Naive thymus-derived CD4-positive, alpha-beta T cell (primary cell): ENCODE results near the gene PNMA8C. TPM values are rescaled to one million over a fixed set of nuclear protein-coding genes. Genes with fewer than 3 reads are reported as not detected.
"Not testable (repeated sequence)": the region's sequence is repeated elsewhere in the genome, so short reads cannot be mapped to it uniquely, and the experiment has no call there.

ENCODE experiments used
- ATAC-seq: fragments of 150-1000 bp; cut with Tn5 transposase; 2 replicates; pipeline ENCODE4 v1.10.0; 2021; ENCODE audit warnings: mild to moderate bottlenecking, moderate library complexity
- CTCF ChIA-PET: fragments of 350-600 bp; sonication (Branson Sonifier 250); formaldehyde crosslinking; loops from one replicate; lab custom pipeline; 2021; ENCODE audit warnings: antibody characterized with exemption; lab: Charles Lee
- POLR2A ChIA-PET: fragments of 350-600 bp; sonication (Branson Sonifier 250); formaldehyde crosslinking; loops from one replicate; lab custom pipeline; 2021; ENCODE audit warnings: antibody characterized with exemption, inconsistent platforms; lab: Charles Lee
- DNase-seq, 9 donors: peaks; one replicate each; pipeline versions ENCODE4 v3.0.0 to v3.0.0-alpha.2; 2020 to 2022; ENCODE audit warnings: mixed read lengths in 1 of 9
- H3K27ac ChIP-seq: one replicate; pipeline ENCODE4 v1.7.0; 2013; ENCODE audit warnings: mild to moderate bottlenecking, low read depth, low read length, moderate library complexity
- H3K27me3 ChIP-seq, 2 donors: one replicate each; pipeline ENCODE4 v1.7.0; 2013; ENCODE audit warnings: low read length in 2 of 2, mild to moderate bottlenecking in 2 of 2, moderate library complexity in 2 of 2; ENCODE audit not compliant: control insufficient read depth in 2 of 2, insufficient read depth in 2 of 2
- H3K36me3 ChIP-seq, 3 experiments: 1 replicate in 2 of 3; 2 replicates in 1 of 3; pipeline ENCODE4 v1.7.0; 2013; ENCODE audit warnings: low read length in 3 of 3, mild to moderate bottlenecking in 3 of 3, moderate library complexity in 1 of 3; ENCODE audit not compliant: insufficient read depth in 3 of 3, control insufficient read depth in 2 of 3
- H3K4me1 ChIP-seq, 2 donors: one replicate each; pipeline ENCODE4 v1.7.0; 2013; ENCODE audit warnings: low read length in 2 of 2, mild to moderate bottlenecking in 2 of 2, moderate library complexity in 1 of 2; ENCODE audit not compliant: control insufficient read depth in 2 of 2, insufficient read depth in 2 of 2
- H3K4me3 ChIP-seq: 2 replicates; pipeline ENCODE4 v1.7.0; 2013; ENCODE audit warnings: mild to moderate bottlenecking, low read length
- H3K9me3 ChIP-seq, 3 experiments: 1 replicate in 2 of 3; 2 replicates in 1 of 3; pipeline ENCODE4 v1.7.0; 2013; ENCODE audit warnings: low read length in 3 of 3; ENCODE audit not compliant: control insufficient read depth in 2 of 3
- H3K27ac Mint-ChIP-seq, 9 donors: one replicate each; pipeline ENCODE4 v1.8.0; 2020 to 2022; ENCODE audit warnings: mixed read lengths in 9 of 9, mild to moderate bottlenecking in 8 of 9, moderate library complexity in 5 of 9, inconsistent platforms in 2 of 9
- H3K27me3 Mint-ChIP-seq, 5 donors: one replicate each; pipeline ENCODE4 v1.8.0; 2021 to 2022; ENCODE audit warnings: mixed read lengths in 5 of 5, mild to moderate bottlenecking in 1 of 5
- H3K36me3 Mint-ChIP-seq, 5 donors: one replicate each; pipeline ENCODE4 v1.8.0; 2020 to 2022; ENCODE audit warnings: mixed read lengths in 5 of 5, mild to moderate bottlenecking in 3 of 5, inconsistent platforms in 1 of 5
- H3K4me1 Mint-ChIP-seq, 7 donors: one replicate each; pipeline ENCODE4 v1.8.0; 2020 to 2022; ENCODE audit warnings: mixed read lengths in 7 of 7, mild to moderate bottlenecking in 3 of 7, inconsistent platforms in 1 of 7
- H3K4me3 Mint-ChIP-seq, 10 donors: one replicate each; pipeline ENCODE4 v1.8.0; 2020 to 2022; ENCODE audit warnings: mild to moderate bottlenecking in 10 of 10, mixed read lengths in 10 of 10, moderate library complexity in 6 of 10, inconsistent platforms in 2 of 10
- H3K9me3 Mint-ChIP-seq, 11 donors: one replicate each; pipeline ENCODE4 v1.8.0; 2020 to 2022; ENCODE audit warnings: mixed read lengths in 11 of 11, mild to moderate bottlenecking in 4 of 11, inconsistent platforms in 1 of 11, moderate library complexity in 1 of 11
- intact Hi-C, 2 donors: fragments of 100-400 bp; cut with micrococcal nuclease; formaldehyde crosslinking; loops; one replicate each; pipeline ENCODE4 v1.15.1; 2023
- polyA plus RNA-seq, 2 donors: library from polyadenylated mRNA; unstranded; fragments of 300-500 nt; fragmentation: Illumina TruSeq; gene quantifications; one replicate each; pipeline ENCODE4 v1.2.3, GENCODE V29; 2021
- total RNA-seq, 6 experiments: library from RNA in 5 of 6; stranded (reverse) in 5 of 6; gene quantifications; 1 replicate in 5 of 6; 2 replicates in 1 of 6; pipeline ENCODE4 v1.2.3 and lab custom pipeline; 2021 to 2026

Gene PNMA8C
- total and polyA plus RNA-seq, 7 experiments from 2014 or later: not detected

- H3K4me1 Mint-ChIP-seq, ATAC-seq, H3K4me3 ChIP-seq, POLR2A ChIA-PET, H3K36me3 Mint-ChIP-seq, CTCF ChIA-PET, intact Hi-C loops, H3K9me3 Mint-ChIP-seq, H3K4me1 ChIP-seq, H3K4me3 Mint-ChIP-seq, H3K27ac Mint-ChIP-seq, H3K27ac ChIP-seq, H3K27me3 ChIP-seq, DNase-seq, H3K9me3 ChIP-seq, H3K36me3 ChIP-seq: not testable (repeated sequence)
- H3K27me3 Mint-ChIP-seq: peaks cover 22 to 42% (median 25%) of the 10 kb centered on the region in 5 donors
Measured at GRCh38 chr19:46435689-46436088, 7.0 kb upstream of the PNMA8C start.

GRCh38 chr19:46435009-46435408 is 6.3 kb upstream of the PNMA8C start:
- Histone ChIP-seq H3K4me1 (no peaks in the 10 kb centered on the region), H3K27me3 (peaks cover 0 to 4% of the 10 kb centered on the region in 2 donors), H3K9me3 (no peaks in the 10 kb centered on the region), H3K27ac (no peak overlapping the region), H3K36me3 (no peaks in the 10 kb centered on the region), H3K4me3 (no peak overlapping the region)
- H3K4me3 Mint-ChIP-seq: no peak overlapping the region
- CTCF ChIA-PET: no interaction called here
- peaks cover 0 to under 1% (median 0%) of the 10 kb centered on the region in 7 donors for H3K4me1 Mint-ChIP-seq
- H3K36me3 Mint-ChIP-seq: no peaks in the 10 kb centered on the region
- intact Hi-C loops: no loop called here
- H3K27me3 Mint-ChIP-seq: peaks cover 27 to 48% (median 32%) of the 10 kb centered on the region in 5 donors
- peaks cover 0 to 2% (median 0%) of the 10 kb centered on the region in 11 donors for H3K9me3 Mint-ChIP-seq
- no peak overlapping the region for H3K27ac Mint-ChIP-seq
- no peak for DNase-seq
- ATAC-seq: no peak
- POLR2A ChIA-PET: no interaction called here

DNA sequence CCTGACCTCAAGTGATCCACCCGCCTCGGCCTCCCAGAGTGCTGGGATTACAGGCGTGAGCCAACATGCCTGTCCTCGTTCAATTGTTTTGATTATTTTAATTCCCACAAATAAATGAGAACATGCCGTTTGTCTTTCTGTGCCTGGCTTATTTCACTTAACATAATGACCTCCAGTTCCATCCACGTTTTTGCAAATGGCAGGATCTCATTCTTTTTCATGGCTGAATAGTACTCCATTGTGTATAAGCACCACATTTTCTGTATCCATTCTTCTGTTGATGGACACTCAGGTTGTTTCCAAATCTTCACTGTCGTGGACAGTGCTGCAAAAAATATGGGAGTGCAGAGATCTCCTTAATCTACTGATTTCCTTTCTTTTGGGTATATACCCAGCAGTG is 4.7 kb upstream of the PNMA8C start:
- H3K27me3 ChIP-seq, H3K27ac ChIP-seq, intact Hi-C loops, POLR2A ChIA-PET, H3K9me3 Mint-ChIP-seq, H3K4me3 ChIP-seq, H3K36me3 Mint-ChIP-seq, ATAC-seq, H3K4me3 Mint-ChIP-seq, H3K4me1 ChIP-seq, H3K36me3 ChIP-seq, H3K9me3 ChIP-seq, H3K27ac Mint-ChIP-seq, DNase-seq: not testable (repeated sequence)
- Mint-ChIP-seq H3K27me3 (peaks cover 41 to 59% (median 47%) of the 10 kb centered on the region in 5 donors), H3K4me1 (peaks cover 4 to 16% (median 10%) of the 10 kb centered on the region in 7 donors)
- CTCF ChIA-PET: interaction anchor here (0.7 to 1.0 kb wide), 2 partner anchors 34 to 38 kb away, joined by 3 read pairs; no protein-coding TSS in a partner anchor

DNA sequence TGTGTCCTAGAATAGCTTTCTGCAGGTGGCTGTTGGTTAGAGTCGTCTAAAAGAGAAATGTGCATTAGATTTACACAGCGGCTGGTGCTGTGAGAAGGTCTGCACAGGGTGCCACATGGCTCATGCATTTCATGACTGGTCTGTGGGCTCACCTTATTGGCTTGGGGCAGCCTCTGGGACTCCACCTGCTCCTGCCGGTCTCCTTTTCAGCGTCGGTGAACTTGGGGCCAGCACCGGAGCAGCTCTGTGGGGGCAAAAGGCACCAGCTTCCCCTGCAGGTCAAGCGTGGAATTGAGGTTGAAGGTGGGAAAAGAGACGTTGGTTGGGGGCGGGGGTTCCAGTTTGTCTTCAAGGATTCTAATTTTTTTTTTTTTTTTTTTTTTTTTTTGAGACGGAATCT is 3.1 kb upstream of the PNMA8C start:
- ChIA-PET CTCF (no interaction called here), POLR2A (no interaction called here)
- no peak overlapping the region for H3K27ac Mint-ChIP-seq
- Histone ChIP-seq H3K9me3 (no peaks in the 10 kb centered on the region), H3K27me3 (peaks cover 0 to 4% of the 10 kb centered on the region in 2 donors), H3K36me3 (no peaks in the 10 kb centered on the region), H3K27ac (no peak overlapping the region), H3K4me1 (peaks cover 0 to 2% of the 10 kb centered on the region in 2 donors), H3K4me3 (no peak overlapping the region)
- H3K4me3 Mint-ChIP-seq: no peak overlapping the region
- intact Hi-C loops: no loop called here
- no peak for ATAC-seq
- no peak for DNase-seq
- peaks cover 0 to 3% (median 0%) of the 10 kb centered on the region in 11 donors for H3K9me3 Mint-ChIP-seq
- H3K27me3 Mint-ChIP-seq: peaks cover 58 to 69% (median 64%) of the 10 kb centered on the region in 5 donors
- H3K4me1 Mint-ChIP-seq: peaks cover 15 to 24% (median 19%) of the 10 kb centered on the region in 7 donors
- H3K36me3 Mint-ChIP-seq: no peaks in the 10 kb centered on the region

DNA sequence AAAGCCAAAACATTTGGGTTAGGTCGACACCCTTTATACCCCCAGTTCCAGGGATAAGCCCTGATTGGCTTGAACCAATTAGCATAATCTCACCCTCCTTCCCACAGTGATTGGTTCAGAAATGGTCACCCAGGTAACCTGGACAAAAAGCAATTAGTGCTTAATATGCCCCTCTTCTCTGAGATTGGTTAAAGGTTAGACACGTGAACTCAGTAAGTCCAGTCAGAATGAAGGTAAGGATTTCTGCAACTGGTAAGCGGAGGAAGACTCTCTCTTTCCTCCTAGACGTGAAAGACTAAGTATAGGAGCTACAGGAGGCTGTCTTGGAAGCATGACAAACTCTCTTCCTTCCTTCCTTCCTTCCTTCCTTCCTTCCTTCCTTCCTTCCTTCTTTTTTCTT is 1.3 kb upstream of the PNMA8C start:
- intact Hi-C loops: no loop called here
- Mint-ChIP-seq H3K27me3 (peaks cover 65 to 79% (median 73%) of the 10 kb centered on the region in 5 donors), H3K4me1 (peaks cover 24 to 33% (median 26%) of the 10 kb centered on the region in 7 donors), H3K4me3 (peak overlapping the region in 3 of 10 donors; percentile 2 to 75 (median 42)), H3K9me3 (peaks cover 0 to 3% (median 0%) of the 10 kb centered on the region in 11 donors), H3K27ac (peak overlapping the region in 1 of 9 donors; percentile 48), H3K36me3 (no peaks in the 10 kb centered on the region)
- POLR2A ChIA-PET: no interaction called here
- no peak for ATAC-seq
- H3K4me1 ChIP-seq: peaks cover 0 to 4% of the 10 kb centered on the region in 2 donors
- H3K9me3 ChIP-seq: no peaks in the 10 kb centered on the region
- peaks cover 4 to 7% of the 10 kb centered on the region in 2 donors for H3K27me3 ChIP-seq
- no peak for DNase-seq
- no peak overlapping the region for H3K4me3 ChIP-seq
- no peak overlapping the region for H3K27ac ChIP-seq
- CTCF ChIA-PET: no interaction called here
- H3K36me3 ChIP-seq: no peaks in the 10 kb centered on the region

- ChIA-PET POLR2A (no interaction called here), CTCF (interaction anchor here (0.6 kb wide), 1 partner anchor 54 kb away, joined by 3 read pairs; no protein-coding TSS in a partner anchor)
- Mint-ChIP-seq H3K4me1 (peaks cover 24 to 33% (median 26%) of the 10 kb centered on the region in 7 donors), H3K27me3 (peaks cover 63 to 83% (median 74%) of the 10 kb centered on the region in 5 donors), H3K27ac (no peak overlapping the region), H3K4me3 (peak overlapping the region in 6 of 10 donors; percentile 36 to 75 (median 60)), H3K36me3 (no peaks in the 10 kb centered on the region), H3K9me3 (peaks cover 0 to 3% (median 0%) of the 10 kb centered on the region in 11 donors)
- no peak for DNase-seq
- H3K27me3 ChIP-seq: peaks cover 4 to 10% of the 10 kb centered on the region in 2 donors
- intact Hi-C loops: no loop called here
- no peaks in the 10 kb centered on the region for H3K9me3 ChIP-seq
- no peak overlapping the region for H3K27ac ChIP-seq
- peaks cover 0 to 4% of the 10 kb centered on the region in 2 donors for H3K4me1 ChIP-seq
- no peak overlapping the region for H3K4me3 ChIP-seq
- ATAC-seq: no peak
- no peaks in the 10 kb centered on the region for H3K36me3 ChIP-seq
Measured at GRCh38 chr19:46427518-46428045, 1.2 kb downstream of the PNMA8C start.
